Transverse colon (tissue), 4 donors: ENCODE measurements around the gene PTPRN2. TPM values are rescaled to one million over a fixed set of nuclear protein-coding genes. Genes with fewer than 3 reads are reported as not detected.

Source experiments
- DNase-seq: peaks from one replicate; pipeline ENCODE4 v3.0.0-alpha.2; 2019
- H3K27ac ChIP-seq, 4 donors: fragments of 200-600 bp; sonication (generic); 2 replicates each; pipeline ENCODE4 v1.5.1; 2016 to 2018; ENCODE audit warnings: inconsistent platforms in 4 of 4
- H3K27me3 ChIP-seq: fragments of 200-600 bp; sonication (generic); 2 replicates; pipeline ENCODE4 v1.5.1; 2017; ENCODE audit warnings: inconsistent platforms
- H3K36me3 ChIP-seq, 4 donors: fragments of 200-600 bp; sonication (generic); 2 replicates each; pipeline ENCODE4 v1.5.1; 2017 to 2019; ENCODE audit warnings: inconsistent platforms in 4 of 4
- H3K4me1 ChIP-seq, 4 donors: fragments of 200-600 bp; sonication (generic); 2 replicates each; pipeline ENCODE4 v1.5.1; 2017 to 2020; ENCODE audit warnings: inconsistent platforms in 4 of 4
- H3K4me3 ChIP-seq, 4 donors: fragments of 200-600 bp; sonication (generic); 1 replicate in 1 of 4; 2 replicates in 3 of 4; pipeline versions ENCODE4 v1.5.1 to v1.6.1; 2017 to 2019; ENCODE audit warnings: inconsistent platforms in 4 of 4
- H3K9me3 ChIP-seq, 2 donors: fragments of 200-600 bp; sonication (generic); 2 replicates each; pipeline ENCODE4 v1.5.1; 2017 to 2019; ENCODE audit warnings: inconsistent platforms in 2 of 2
- EP300 ChIP-seq: sonication (generic); formaldehyde crosslinking; IDR thresholded peaks from one replicate; pipeline ENCODE4 v1.6.1; 2017; ENCODE audit warnings: antibody characterized with exemption, low read depth
- POLR2A ChIP-seq: fragments of 450-650 bp; IDR thresholded peaks from one replicate; pipeline ENCODE4 v1.6.1; 2016; ENCODE audit warnings: antibody characterized with exemption, mild to moderate bottlenecking, moderate library complexity
- POLR2AphosphoS5 ChIP-seq, 3 donors: sonication (generic); formaldehyde crosslinking; IDR thresholded peaks; one replicate each; pipeline ENCODE4 v1.6.1; 2016; ENCODE audit warnings: antibody characterized with exemption in 3 of 3
- WGBS, 2 donors: methylation state at CpG; one replicate each; pipeline ENCODE4 v1.1.5; 2018; ENCODE audit warnings: low coverage in 1 of 2; 5-methylcytosine and 5-hydroxymethylcytosine counted together
- in situ Hi-C, 4 donors: fragments of 200-750 bp; cut with MboI; loops; one replicate each; pipeline versions ENCODE4 v1.15.0 to v1.15.1; 2017; ENCODE audit warnings: low sequenced_read_pairs in 3 of 4, low pct_ligation_motif_present in 1 of 4, low pct_unique_long_range_greater_than_20kb in 1 of 4
- intact Hi-C: fragments of 100-400 bp; cut with DNase I; formaldehyde crosslinking; loops from one replicate; pipeline ENCODE4 v1.15.1; 2023; ENCODE audit warnings: low total_unique reads
- total RNA-seq, 4 donors: library from RNA; depleted of rRNA; stranded (reverse); fragments of >200 nt; gene quantifications; one replicate each; pipeline ENCODE4 v1.1.0, GENCODE V29; 2016
- TF ChIP-seq, protein P1 (sequence below), 5 experiments: fragments of 200-600 bp in 3 of 5; fragments of 450-650 bp in 2 of 5; sonication (generic) in 3 of 5; IDR thresholded peaks; 1 replicate in 2 of 5; 2 replicates in 3 of 5; pipeline ENCODE4 v1.5.1; 2016 to 2017; ENCODE audit warnings: antibody characterized with exemption in 5 of 5, inconsistent platforms in 3 of 5, mild to moderate bottlenecking in 2 of 5, moderate library complexity in 1 of 5

The PTPRN2 gene
- total RNA-seq, 4 donors from 2014 or later, result 15.4 to 31.1 (median 21.8) TPM

DNA sequence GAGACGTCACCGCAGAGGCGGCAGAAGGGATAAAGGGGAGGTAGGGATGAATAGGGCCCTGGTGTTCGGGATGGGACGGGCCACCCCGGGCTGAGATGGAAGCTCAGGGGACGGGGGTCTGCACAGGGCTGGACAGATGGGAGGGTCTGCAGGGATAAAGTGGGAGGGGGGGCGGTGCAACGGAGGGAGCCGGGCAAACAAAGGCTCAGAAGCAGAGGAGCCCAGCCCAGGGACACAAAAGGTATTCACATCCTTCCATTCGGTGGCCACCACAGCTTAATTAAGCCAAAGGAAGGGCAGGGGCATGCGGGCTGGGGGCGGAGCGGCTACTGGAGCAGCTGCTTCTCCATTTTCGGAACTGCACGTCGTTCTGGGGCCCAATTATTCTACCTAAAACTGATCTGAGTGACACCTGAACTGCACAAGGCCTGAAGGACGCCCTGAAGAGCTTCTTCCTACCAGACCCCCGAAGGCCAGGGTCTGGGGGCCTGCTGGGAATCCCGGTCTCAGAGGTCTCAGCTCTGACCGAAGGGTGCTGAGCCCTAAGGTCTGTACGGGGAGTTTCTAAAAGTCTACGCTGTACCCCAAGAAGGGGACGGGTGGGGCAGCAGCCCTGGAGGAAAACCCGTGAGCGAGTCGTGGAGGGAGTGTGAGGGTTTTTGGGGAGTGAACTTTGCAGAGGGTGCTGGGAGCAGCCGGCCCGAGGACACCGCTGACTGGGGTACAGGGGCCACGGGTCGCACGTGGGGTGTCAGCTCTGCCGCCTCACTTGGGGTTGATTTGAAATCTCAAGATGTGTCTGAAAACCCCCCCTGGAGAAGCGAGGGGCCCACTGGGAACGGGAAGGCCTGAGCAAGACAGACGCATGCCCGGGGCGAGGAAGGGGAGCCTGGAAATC, 916.0 kb downstream of the PTPRN2 start:
- H3K4me1 ChIP-seq, result no peaks in the 10 kb centered on the region
- no peak overlapping the region for H3K27ac ChIP-seq
- H3K36me3 ChIP-seq, result no peaks in the 10 kb centered on the region
- peaks cover 9% of the 10 kb centered on the region for H3K27me3 ChIP-seq
- intact Hi-C loops, result no loop called here
- DNase-seq, result no peak
- no peaks in the 10 kb centered on the region for H3K9me3 ChIP-seq
- no peak overlapping the region for H3K4me3 ChIP-seq
- WGBS, 2 donors, result 89 to 90% methylated on average over 11 to 39 of the region's 39 CpGs
- in situ Hi-C loops, result no loop called here
- TF ChIP-seq, protein P1, sequence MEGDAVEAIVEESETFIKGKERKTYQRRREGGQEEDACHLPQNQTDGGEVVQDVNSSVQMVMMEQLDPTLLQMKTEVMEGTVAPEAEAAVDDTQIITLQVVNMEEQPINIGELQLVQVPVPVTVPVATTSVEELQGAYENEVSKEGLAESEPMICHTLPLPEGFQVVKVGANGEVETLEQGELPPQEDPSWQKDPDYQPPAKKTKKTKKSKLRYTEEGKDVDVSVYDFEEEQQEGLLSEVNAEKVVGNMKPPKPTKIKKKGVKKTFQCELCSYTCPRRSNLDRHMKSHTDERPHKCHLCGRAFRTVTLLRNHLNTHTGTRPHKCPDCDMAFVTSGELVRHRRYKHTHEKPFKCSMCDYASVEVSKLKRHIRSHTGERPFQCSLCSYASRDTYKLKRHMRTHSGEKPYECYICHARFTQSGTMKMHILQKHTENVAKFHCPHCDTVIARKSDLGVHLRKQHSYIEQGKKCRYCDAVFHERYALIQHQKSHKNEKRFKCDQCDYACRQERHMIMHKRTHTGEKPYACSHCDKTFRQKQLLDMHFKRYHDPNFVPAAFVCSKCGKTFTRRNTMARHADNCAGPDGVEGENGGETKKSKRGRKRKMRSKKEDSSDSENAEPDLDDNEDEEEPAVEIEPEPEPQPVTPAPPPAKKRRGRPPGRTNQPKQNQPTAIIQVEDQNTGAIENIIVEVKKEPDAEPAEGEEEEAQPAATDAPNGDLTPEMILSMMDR (IDR thresholded peaks at IDR 0.05), result no peak
- TF ChIP-seq EP300 (no peak), POLR2A (no peak)

DNA sequence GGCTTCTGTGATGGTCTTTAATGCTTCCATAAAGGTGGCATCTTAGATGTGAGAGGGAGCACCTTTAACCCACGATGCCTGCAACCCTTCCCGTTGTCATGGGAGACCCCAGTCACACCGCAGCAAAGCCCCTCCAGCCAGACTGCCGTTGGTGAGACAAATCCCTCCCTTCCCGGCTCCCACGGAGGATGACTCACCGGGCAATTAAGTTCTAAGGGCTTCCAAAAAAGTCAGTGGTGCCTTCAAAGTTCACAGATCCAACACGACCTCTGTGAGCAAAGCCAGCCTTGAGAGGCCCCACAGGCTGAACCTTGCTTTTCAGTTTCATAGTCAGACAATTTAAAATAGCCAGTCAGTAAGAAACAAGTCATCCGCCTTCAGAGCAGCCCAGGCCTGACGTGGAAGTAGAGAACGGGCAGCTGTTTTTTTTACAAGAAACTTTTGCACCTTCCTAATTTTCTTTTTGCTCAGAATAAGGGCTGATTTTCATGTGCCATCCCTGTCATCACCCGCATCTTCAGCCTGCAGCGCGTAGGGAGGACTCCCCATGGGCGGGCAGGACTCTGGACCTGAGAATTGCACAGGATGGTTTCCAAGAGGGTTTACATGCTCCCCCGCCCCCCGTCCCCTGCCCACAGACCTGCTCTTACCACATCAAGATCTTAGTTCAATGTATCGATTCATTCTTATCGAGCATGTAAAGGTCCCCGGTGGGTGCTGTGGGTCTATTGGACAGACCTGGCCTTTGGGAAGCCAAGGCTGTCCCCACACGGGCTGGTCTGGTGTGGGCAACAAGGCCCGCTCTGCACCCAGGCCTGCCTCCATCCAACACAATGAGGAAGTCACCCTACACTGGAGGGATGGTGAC, 916.9 kb downstream of the PTPRN2 start:
- WGBS, 2 donors, result 71 to 77% methylated on average over 7 to 22 of the region's 22 CpGs
- H3K9me3 ChIP-seq, result no peaks in the 10 kb centered on the region
- intact Hi-C loops (loop anchor here (1.0 kb wide), 1 partner anchor 35 kb away; no protein-coding TSS in a partner anchor), in situ Hi-C loops (no loop called here)
- H3K36me3 ChIP-seq, result no peaks in the 10 kb centered on the region
- peaks cover 5% of the 10 kb centered on the region for H3K27me3 ChIP-seq
- H3K27ac ChIP-seq, result no peak overlapping the region
- no peaks in the 10 kb centered on the region for H3K4me1 ChIP-seq
- DNase-seq, result peak; percentile 2
- H3K4me3 ChIP-seq, result no peak overlapping the region
- TF ChIP-seq, protein P1 (IDR thresholded peaks at IDR 0.05), result no peak
- TF ChIP-seq EP300, result no peak
- TF ChIP-seq POLR2A, result no peak
- no peak for TF ChIP-seq POLR2AphosphoS5 (IDR thresholded peaks at IDR 0.05)

DNA sequence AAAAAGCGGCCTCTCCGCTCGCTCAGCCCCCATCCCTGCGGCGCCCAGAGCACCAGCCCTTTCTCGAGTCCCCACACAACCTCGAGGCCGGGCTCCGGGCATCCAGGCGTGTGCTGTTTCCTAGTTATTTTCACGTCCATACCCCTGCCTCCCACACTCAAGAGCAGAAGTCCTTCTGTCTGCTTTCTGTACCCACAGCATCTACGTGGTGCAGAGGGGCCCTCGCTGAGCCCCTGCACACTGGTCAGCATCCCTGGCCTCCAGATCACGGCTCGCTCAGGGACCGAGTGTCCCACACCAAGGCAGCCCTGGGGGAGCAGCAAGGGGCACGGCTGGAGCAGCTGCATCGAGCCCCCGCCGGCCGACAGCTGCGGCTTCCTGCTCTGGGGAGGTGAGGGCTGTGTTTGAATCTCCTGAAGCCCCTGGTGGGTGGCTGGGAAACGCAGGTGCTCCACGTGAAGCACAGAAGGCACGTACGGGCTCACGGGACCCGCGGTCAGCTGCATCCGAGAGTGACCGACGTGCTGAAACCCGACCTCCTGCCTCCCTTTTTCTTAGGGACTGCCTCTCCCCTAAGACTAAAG, 917.8 kb downstream of the PTPRN2 start:
- Histone ChIP-seq H3K27me3 (peaks cover 5% of the 10 kb centered on the region), H3K4me3 (no peak overlapping the region), H3K9me3 (no peaks in the 10 kb centered on the region), H3K36me3 (no peaks in the 10 kb centered on the region), H3K27ac (no peak overlapping the region), H3K4me1 (no peaks in the 10 kb centered on the region)
- intact Hi-C loops, result loop anchor here (1.0 kb wide), 1 partner anchor 35 kb away; no protein-coding TSS in a partner anchor
- no peak for DNase-seq
- TF ChIP-seq, protein P1 (IDR thresholded peaks at IDR 0.05), result no peak
- no peak for TF ChIP-seq POLR2A
- no peak for TF ChIP-seq EP300
- no peak for TF ChIP-seq POLR2AphosphoS5 (IDR thresholded peaks at IDR 0.05)
- 71 to 75% methylated on average over 10 to 32 of the region's 33 CpGs for WGBS, 2 donors
- in situ Hi-C loops, result no loop called here
